HepG2 (cell line): ENCODE measurements around the gene SEBOX. TPM values are rescaled to one million over a fixed set of nuclear protein-coding genes. Genes with fewer than 3 reads are reported as not detected.

ENCODE experiments used
- ATAC-seq: fragments of 200-7000 bp; cut with Tn5 transposase; 3 replicates; pipeline ENCODE4 v1.9.1; 2020; ENCODE audit warnings: mild to moderate bottlenecking, moderate library complexity
- BruUV-seq: library from RNA; stranded (reverse); fragments of 400-500 nt; replicated peaks from 2 replicates; lab custom pipeline; 2021; lab: Mats Ljungman, UMichigan
- CTCF ChIA-PET: fragments of 300-600 bp; formaldehyde crosslinking; extraction: SDS; loops from one replicate; lab custom pipeline; 2021; ENCODE audit warnings: low total read pairs, inconsistent platforms, low intra/inter-chr PET ratio; lab: Yijun Ruan, JAX
- POLR2A ChIA-PET: fragments of 350-600 bp; sonication (Branson Sonifier 250); formaldehyde crosslinking; loops from one replicate; lab custom pipeline; 2020; ENCODE audit warnings: antibody characterized with exemption, inconsistent platforms; lab: Yijun Ruan, JAX
- DNase-seq: peaks from one replicate; pipeline ENCODE4 v3.0.0-alpha.2; 2015; ENCODE audit warnings: low spot score
- FAIRE-seq: peaks from 3 replicates; lab custom pipeline; 2011; peaks lifted over from hg19 to GRCh38; lab: Jason Lieb, UNC
- H2AFZ ChIP-seq: one replicate; pipeline ENCODE4 v1.6.1; 2011; ENCODE audit warnings: low read length, inconsistent platforms
- H3K27ac ChIP-seq: fragments of 300-600 bp; 3 replicates; pipeline ENCODE4 v1.8.0; 2011; ENCODE audit warnings: mixed run types, mild to moderate bottlenecking, mixed read lengths, low read length, inconsistent platforms; ENCODE audit not compliant: insufficient read depth; ENCODE audit errors: extremely low read length
- H3K27me3 ChIP-seq, 2 experiments: fragments of 200-600 bp in 1 of 2; 2 replicates in 1 of 2; 3 replicates in 1 of 2; pipeline versions ENCODE4 v1.6.0 to v1.8.0; 2011; ENCODE audit warnings: low read length in 2 of 2, mild to moderate bottlenecking in 2 of 2, moderate library complexity in 2 of 2, inconsistent platforms in 1 of 2; ENCODE audit not compliant: insufficient read depth in 2 of 2, control insufficient read depth in 1 of 2
- H3K36me3 ChIP-seq, 2 experiments: fragments of 200-600 bp in 1 of 2; replicated peaks in 1 of 2; 2 replicates in 1 of 2; 3 replicates in 1 of 2; pipeline versions ENCODE4 v1.5.1 to v1.8.0; 2011; ENCODE audit warnings: low read length in 2 of 2, inconsistent platforms in 1 of 2; ENCODE audit not compliant: insufficient read depth in 2 of 2, control insufficient read depth in 1 of 2
- H3K4me1 ChIP-seq: 2 replicates; pipeline ENCODE4 v1.5.1; 2012; ENCODE audit warnings: low read length, inconsistent platforms; ENCODE audit not compliant: insufficient read depth
- H3K4me2 ChIP-seq: 2 replicates; pipeline ENCODE4 v1.6.0; 2011; ENCODE audit warnings: low read depth, low read length, inconsistent platforms
- H3K4me3 ChIP-seq, 3 experiments: fragments of 200-600 bp in 1 of 3; sonication (generic), shearing (Covaris generic) in 1 of 3; replicated peaks in 1 of 3; 2 replicates each; pipeline ENCODE4 v1.5.1; 2011 to 2016; ENCODE audit warnings: low read length in 3 of 3, inconsistent platforms in 2 of 3, low read depth in 2 of 3, mild to moderate bottlenecking in 2 of 3, control low read depth in 1 of 3, mixed read lengths in 1 of 3; ENCODE audit not compliant: insufficient read depth in 1 of 3
- H3K79me2 ChIP-seq: one replicate; pipeline ENCODE4 v1.6.1; 2011; ENCODE audit warnings: low read length, inconsistent platforms; ENCODE audit not compliant: insufficient read depth
- H3K9ac ChIP-seq: 2 replicates; pipeline ENCODE4 v1.6.0; 2011; ENCODE audit warnings: mild to moderate bottlenecking, low read depth, low read length, inconsistent platforms; ENCODE audit not compliant: insufficient read depth
- H3K9me3 ChIP-seq: 2 replicates; pipeline ENCODE4 v1.5.1; 2012; ENCODE audit warnings: mild to moderate bottlenecking, low read length
- H4K20me1 ChIP-seq: 2 replicates; pipeline ENCODE4 v1.6.0; 2011; ENCODE audit warnings: inconsistent platforms, mild to moderate bottlenecking, low read length, moderate library complexity; ENCODE audit not compliant: insufficient read depth
- ARID2 ChIP-seq: sonication (generic); formaldehyde crosslinking; IDR thresholded peaks from 2 replicates; pipeline ENCODE4 v1.8.1; 2022; ENCODE audit warnings: mild to moderate bottlenecking, missing genetic modification reagents, borderline replicate concordance
- CHD2 ChIP-seq: IDR thresholded peaks from 2 replicates; pipeline ENCODE4 v1.6.1; 2011; ENCODE audit warnings: low read depth, low read length, improper control_type of control experiment
- IKZF4 ChIP-seq: sonication (generic); formaldehyde crosslinking; IDR thresholded peaks from 2 replicates; pipeline ENCODE4 v1.5.1; 2020; ENCODE audit warnings: borderline replicate concordance, mild to moderate bottlenecking, low read depth, missing genetic modification reagents; ENCODE audit errors: not compliant biosample characterization
- STAG1 ChIP-seq: sonication (generic); formaldehyde crosslinking; IDR thresholded peaks from 2 replicates; pipeline ENCODE4 v1.4.0; 2020; ENCODE audit warnings: missing genetic modification reagents
- THAP11 ChIP-seq: IDR thresholded peaks from 2 replicates; pipeline ENCODE4 v1.6.1; 2016; ENCODE audit warnings: missing biosample characterization, missing genetic modification reagents
- ZBTB3 ChIP-seq: sonication (generic); formaldehyde crosslinking; IDR thresholded peaks from 2 replicates; pipeline ENCODE4 v1.4.0; 2020; ENCODE audit warnings: low read depth, mild to moderate bottlenecking, moderate library complexity, missing genetic modification reagents, borderline replicate concordance
- ZFP36L1 ChIP-seq: sonication (generic); formaldehyde crosslinking; IDR thresholded peaks from 2 replicates; pipeline ENCODE4 v1.8.0; 2022; ENCODE audit warnings: mild to moderate bottlenecking, missing genetic modification reagents, moderate library complexity
- ZFP82 ChIP-seq: sonication (generic); formaldehyde crosslinking; IDR thresholded peaks from 2 replicates; pipeline ENCODE4 v1.5.1; 2020; ENCODE audit warnings: mild to moderate bottlenecking, missing genetic modification reagents, borderline replicate concordance
- ZNF614 ChIP-seq: IDR thresholded peaks from 2 replicates; pipeline ENCODE4 v1.6.1; 2018; ENCODE audit warnings: missing biosample characterization, missing genetic modification reagents, inconsistent platforms, borderline replicate concordance
- WGBS: methylation state at CpG from one replicate; pipeline ENCODE4 v1.1.6; 2017; ENCODE audit warnings: low lambda C conversion rate; 5-methylcytosine and 5-hydroxymethylcytosine counted together
- in situ Hi-C: cut with HindIII; loops from 2 replicates; pipeline ENCODE4 v1.10.0; 2017; ENCODE audit warnings: low pct_unique_long_range_greater_than_20kb; ENCODE audit not compliant: extremely low pct_ligation_motif_present
- intact Hi-C: fragments of 100-400 bp; cut with micrococcal nuclease; formaldehyde crosslinking; loops from one replicate; pipeline ENCODE4 v1.10.0; 2022; ENCODE audit not compliant: unreplicated experiment
- polyA plus RNA-seq, 8 experiments: library from polyadenylated mRNA; depleted of rRNA in 3 of 8; stranded (reverse) in 7 of 8; unstranded in 1 of 8; fragments of >200 nt; fragmentation: Illumina TruSeq in 4 of 8; extraction: Trizol in 4 of 8; gene quantifications; 2 replicates each; pipeline versions ENCODE4 v1.2.1 to v1.2.3, GENCODE V29; 2011 to 2016; ENCODE audit warnings: low read depth in 4 of 8, missing spikeins in 1 of 8, mixed read lengths in 1 of 8; ENCODE audit not compliant: insufficient read depth in 1 of 8
- total RNA-seq, 5 experiments: library from RNA; depleted of rRNA; stranded (reverse); fragments of >200 nt; fragmentation: Illumina TruSeq; extraction: Trizol; gene quantifications; 2 replicates each; pipeline ENCODE4 v1.2.3, GENCODE V29; 2016; ENCODE audit warnings: low read depth in 1 of 5
- TF ChIP-seq, protein P1 (sequence below): sonication (generic); formaldehyde crosslinking; IDR thresholded peaks from 2 replicates; pipeline ENCODE4 v1.8.0; 2022; ENCODE audit warnings: missing genetic modification reagents, low read depth, mild to moderate bottlenecking, borderline replicate concordance
- TF ChIP-seq, protein P2 (sequence below): sonication (generic); formaldehyde crosslinking; IDR thresholded peaks from 2 replicates; pipeline ENCODE4 v1.4.0; 2020; ENCODE audit warnings: low read depth, missing genetic modification reagents
- TF ChIP-seq, protein P3 (sequence below): IDR thresholded peaks from 2 replicates; pipeline ENCODE4 v1.6.1; 2016
- TF ChIP-seq, protein P4 (sequence below): sonication (generic); formaldehyde crosslinking; IDR thresholded peaks from 2 replicates; pipeline ENCODE4 v1.5.0; 2020; ENCODE audit warnings: mild to moderate bottlenecking, missing genetic modification reagents, borderline replicate concordance

Gene SEBOX
- total and polyA plus RNA-seq, 2 of the 13 experiments (the other 11 are each of a cell fraction or from before 2014, with no cell fraction given): not detected

DNA sequence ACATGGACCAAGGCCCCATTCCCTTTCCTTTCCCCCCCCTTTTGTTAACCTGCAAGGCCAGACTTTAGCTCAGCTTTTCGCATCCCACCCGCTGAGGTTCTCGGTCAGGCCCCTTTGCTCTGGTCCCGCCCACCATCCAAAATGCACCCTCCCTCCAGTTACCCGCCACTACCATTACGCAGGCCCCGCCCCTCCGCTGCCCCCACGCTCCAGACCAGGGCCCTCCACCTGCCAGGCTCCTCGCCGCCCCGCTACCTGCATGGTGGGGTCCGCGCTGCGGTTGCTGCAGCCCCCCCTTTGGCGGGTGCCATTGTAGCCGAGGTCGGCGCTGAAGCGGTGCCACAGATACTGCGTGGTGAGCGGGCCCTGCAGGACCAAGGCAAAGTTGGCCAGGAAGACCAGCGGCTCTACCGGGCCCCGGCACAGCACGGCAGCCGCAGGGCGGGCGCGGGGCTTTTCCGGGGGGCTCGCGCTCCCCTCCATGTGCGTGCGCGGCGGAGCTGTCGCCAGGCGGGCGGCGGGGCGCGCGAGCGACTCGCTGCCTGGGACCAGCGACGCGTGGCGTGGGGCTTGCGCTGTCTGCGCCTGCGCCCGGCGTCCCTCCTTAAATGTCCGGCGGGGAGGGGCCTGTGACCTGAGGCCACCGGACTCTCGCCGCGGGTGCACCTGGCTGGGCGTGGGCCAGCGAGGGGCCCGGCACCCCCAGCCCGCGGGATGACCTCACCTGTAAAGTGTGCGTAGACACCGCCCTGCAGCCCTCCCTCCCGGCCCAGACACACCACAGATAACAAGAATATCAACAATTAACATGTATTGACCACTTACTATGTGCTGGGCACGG lies 40.9 kb upstream of the SEBOX start, which contains the start of gene SLC46A1:
SLC46A1 (minus strand) TSS at position 581 of the 841 bp plus-strand sequence; CDS start at position 483, 98 bp downstream.
- no TSS peak for BruUV-seq
- in situ Hi-C loops (no loop called here), intact Hi-C loops (no loop called here)
- H2AFZ ChIP-seq: no peak within 1 kb of the TSS
- ATAC-seq: peak; percentile 75
- peak within 1 kb of the TSS; percentile 97 for H3K4me2 ChIP-seq
- peak within 1 kb of the TSS; percentile 79 for H3K9ac ChIP-seq
- no peaks in the 10 kb centered on the region for H4K20me1 ChIP-seq
- peak within 1 kb of the TSS; percentile 67 for H3K27ac ChIP-seq
- H3K4me3 ChIP-seq: peak within 1 kb of the TSS; percentile 68 to 84 (median 76)
- ChIA-PET CTCF (interaction anchor here (1.3 kb wide), 1 partner anchor 11 kb away, joined by 4 read pairs; no protein-coding TSS in a partner anchor), POLR2A (interaction anchor here (0.8 to 3.4 kb wide), 14 partner anchors 8 to 239 kb away, joined by 3 to 122 read pairs (median 13); partner anchors contain the start of genes BLTP2, IFT20, PIGS and POLDIP2)
- peaks cover 27% of the 10 kb centered on the region for H3K4me1 ChIP-seq
- peaks cover 9 to 28% of the 10 kb centered on the region in 2 experiments for H3K36me3 ChIP-seq
- no peaks in the 10 kb centered on the region; a peak in 1 of 5 replicates for H3K27me3 ChIP-seq
- WGBS: under 1% methylated on average over 44 of the region's 70 CpGs
- FAIRE-seq: no peak
- no peaks in the 10 kb centered on the region for H3K9me3 ChIP-seq
- peaks cover 13% of the 10 kb centered on the region for H3K79me2 ChIP-seq
- DNase-seq: peak; percentile 28
- TF ChIP-seq ZFP82 (CRISPR knock-in tag) (no peak), ZNF614 (no peak), CHD2 (no peak), ZFP36L1 (no peak), ARID2 (no peak), IKZF4 (CRISPR knock-in tag) (no peak), THAP11 (CRISPR knock-in tag) (0 out of 2 replicates have a peak, but pooled peaks have one; percentile 12), ZBTB3 (CRISPR knock-in tag) (peak; percentile 33; the same call in 1 of the 2 replicates), STAG1 (CRISPR knock-in tag) (no peak)
- TF ChIP-seq, protein P1, sequence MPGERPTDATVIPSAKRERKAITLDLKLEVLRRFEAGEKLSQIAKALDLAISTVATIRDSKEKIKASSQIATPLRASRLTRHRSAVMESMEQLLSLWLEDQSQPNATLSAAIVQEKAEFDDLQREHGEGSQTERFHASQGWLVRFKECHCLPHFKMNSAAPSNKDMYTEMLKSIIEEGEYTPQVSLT (CRISPR knock-in tag): no peak
- TF ChIP-seq, protein P2, sequence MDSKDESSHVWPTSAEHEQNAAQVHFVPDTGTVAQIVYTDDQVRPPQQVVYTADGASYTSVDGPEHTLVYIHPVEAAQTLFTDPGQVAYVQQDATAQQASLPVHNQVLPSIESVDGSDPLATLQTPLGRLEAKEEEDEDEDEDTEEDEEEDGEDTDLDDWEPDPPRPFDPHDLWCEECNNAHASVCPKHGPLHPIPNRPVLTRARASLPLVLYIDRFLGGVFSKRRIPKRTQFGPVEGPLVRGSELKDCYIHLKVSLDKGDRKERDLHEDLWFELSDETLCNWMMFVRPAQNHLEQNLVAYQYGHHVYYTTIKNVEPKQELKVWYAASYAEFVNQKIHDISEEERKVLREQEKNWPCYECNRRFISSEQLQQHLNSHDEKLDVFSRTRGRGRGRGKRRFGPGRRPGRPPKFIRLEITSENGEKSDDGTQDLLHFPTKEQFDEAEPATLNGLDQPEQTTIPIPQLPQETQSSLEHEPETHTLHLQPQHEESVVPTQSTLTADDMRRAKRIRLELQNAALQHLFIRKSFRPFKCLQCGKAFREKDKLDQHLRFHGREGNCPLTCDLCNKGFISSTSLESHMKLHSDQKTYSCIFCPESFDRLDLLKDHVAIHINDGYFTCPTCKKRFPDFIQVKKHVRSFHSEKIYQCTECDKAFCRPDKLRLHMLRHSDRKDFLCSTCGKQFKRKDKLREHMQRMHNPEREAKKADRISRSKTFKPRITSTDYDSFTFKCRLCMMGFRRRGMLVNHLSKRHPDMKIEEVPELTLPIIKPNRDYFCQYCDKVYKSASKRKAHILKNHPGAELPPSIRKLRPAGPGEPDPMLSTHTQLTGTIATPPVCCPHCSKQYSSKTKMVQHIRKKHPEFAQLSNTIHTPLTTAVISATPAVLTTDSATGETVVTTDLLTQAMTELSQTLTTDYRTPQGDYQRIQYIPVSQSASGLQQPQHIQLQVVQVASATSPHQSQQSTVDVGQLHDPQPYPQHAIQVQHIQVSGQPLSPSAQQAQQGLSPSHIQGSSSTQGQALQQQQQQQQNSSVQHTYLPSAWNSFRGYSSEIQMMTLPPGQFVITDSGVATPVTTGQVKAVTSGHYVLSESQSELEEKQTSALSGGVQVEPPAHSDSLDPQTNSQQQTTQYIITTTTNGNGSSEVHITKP: peak; percentile 63; the same call in 1 of the 2 replicates
- TF ChIP-seq, protein P3, sequence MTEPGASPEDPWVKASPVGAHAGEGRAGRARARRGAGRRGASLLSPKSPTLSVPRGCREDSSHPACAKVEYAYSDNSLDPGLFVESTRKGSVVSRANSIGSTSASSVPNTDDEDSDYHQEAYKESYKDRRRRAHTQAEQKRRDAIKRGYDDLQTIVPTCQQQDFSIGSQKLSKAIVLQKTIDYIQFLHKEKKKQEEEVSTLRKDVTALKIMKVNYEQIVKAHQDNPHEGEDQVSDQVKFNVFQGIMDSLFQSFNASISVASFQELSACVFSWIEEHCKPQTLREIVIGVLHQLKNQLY (CRISPR knock-in tag): no peak
- TF ChIP-seq, protein P4, sequence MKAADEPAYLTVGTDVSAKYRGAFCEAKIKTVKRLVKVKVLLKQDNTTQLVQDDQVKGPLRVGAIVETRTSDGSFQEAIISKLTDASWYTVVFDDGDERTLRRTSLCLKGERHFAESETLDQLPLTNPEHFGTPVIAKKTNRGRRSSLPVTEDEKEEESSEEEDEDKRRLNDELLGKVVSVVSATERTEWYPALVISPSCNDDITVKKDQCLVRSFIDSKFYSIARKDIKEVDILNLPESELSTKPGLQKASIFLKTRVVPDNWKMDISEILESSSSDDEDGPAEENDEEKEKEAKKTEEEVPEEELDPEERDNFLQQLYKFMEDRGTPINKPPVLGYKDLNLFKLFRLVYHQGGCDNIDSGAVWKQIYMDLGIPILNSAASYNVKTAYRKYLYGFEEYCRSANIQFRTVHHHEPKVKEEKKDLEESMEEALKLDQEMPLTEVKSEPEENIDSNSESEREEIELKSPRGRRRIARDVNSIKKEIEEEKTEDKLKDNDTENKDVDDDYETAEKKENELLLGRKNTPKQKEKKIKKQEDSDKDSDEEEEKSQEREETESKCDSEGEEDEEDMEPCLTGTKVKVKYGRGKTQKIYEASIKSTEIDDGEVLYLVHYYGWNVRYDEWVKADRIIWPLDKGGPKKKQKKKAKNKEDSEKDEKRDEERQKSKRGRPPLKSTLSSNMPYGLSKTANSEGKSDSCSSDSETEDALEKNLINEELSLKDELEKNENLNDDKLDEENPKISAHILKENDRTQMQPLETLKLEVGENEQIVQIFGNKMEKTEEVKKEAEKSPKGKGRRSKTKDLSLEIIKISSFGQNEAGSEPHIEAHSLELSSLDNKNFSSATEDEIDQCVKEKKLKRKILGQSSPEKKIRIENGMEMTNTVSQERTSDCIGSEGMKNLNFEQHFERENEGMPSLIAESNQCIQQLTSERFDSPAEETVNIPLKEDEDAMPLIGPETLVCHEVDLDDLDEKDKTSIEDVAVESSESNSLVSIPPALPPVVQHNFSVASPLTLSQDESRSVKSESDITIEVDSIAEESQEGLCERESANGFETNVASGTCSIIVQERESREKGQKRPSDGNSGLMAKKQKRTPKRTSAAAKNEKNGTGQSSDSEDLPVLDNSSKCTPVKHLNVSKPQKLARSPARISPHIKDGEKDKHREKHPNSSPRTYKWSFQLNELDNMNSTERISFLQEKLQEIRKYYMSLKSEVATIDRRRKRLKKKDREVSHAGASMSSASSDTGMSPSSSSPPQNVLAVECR (CRISPR knock-in tag): peak; percentile 54; the same call in 1 of the 2 replicates
